Stimulated activated CD8-positive, alpha-beta memory T cell treated with anti-CD3 and anti-CD28 coated beads, Interleukin-12 subunit alpha, Interleukin-12 subunit beta, amount 100 ng/mL, for 4 hours (primary cell): Measurements from ENCODE around the gene CHRNA10.
"Not testable (repeated sequence)": the region's sequence is repeated elsewhere in the genome, so short reads cannot be mapped to it uniquely, and the experiment has no call there.

ENCODE experiments used
- DNase-seq: peaks from one replicate; pipeline ENCODE4 v3.0.0-alpha.2; 2020; ENCODE audit warnings: low read depth

CHRNA10 gene

GRCh38 chr11:3664032-3664630 lies 7.1 kb downstream of the CHRNA10 start:
- DNase-seq, result no peak

- DNase-seq, result no peak
Measured at GRCh38 chr11:3662856-3663255, 8.3 kb downstream of the CHRNA10 start.

- no peak for DNase-seq
Measured at GRCh38 chr11:3660960-3661359, 10.2 kb downstream of the CHRNA10 start.

- DNase-seq, result no peak
Measured at GRCh38 chr11:3659595-3660515, 11.3 kb downstream of the CHRNA10 start.

- DNase-seq, result no peak
Measured at GRCh38 chr11:3658252-3658651, 12.9 kb downstream of the CHRNA10 start.

GRCh38 chr11:3657331-3657730 lies 13.9 kb downstream of the CHRNA10 start:
- not testable (repeated sequence) for DNase-seq

- no peak for DNase-seq
Measured at GRCh38 chr11:3655547-3655946, 15.6 kb downstream of the CHRNA10 start.

GRCh38 chr11:3652514-3652913 lies 18.7 kb downstream of the CHRNA10 start:
- not testable (repeated sequence) for DNase-seq

GRCh38 chr11:3649374-3649773 lies 21.8 kb downstream of the CHRNA10 start:
- DNase-seq, result not testable (repeated sequence)

GRCh38 chr11:3648843-3649242 lies 22.3 kb downstream of the CHRNA10 start:
- not testable (repeated sequence) for DNase-seq

GRCh38 chr11:3645552-3645951 lies 25.6 kb downstream of the CHRNA10 start:
- no peak for DNase-seq

- no peak for DNase-seq
Measured at GRCh38 chr11:3644817-3645235, 26.4 kb downstream of the CHRNA10 start, which contains the start of gene ART1. TSS of gene ART1 (plus strand) at chr11:3645128. CDS start at chr11:3659214, 14,086 bp downstream.

- DNase-seq, result not testable (repeated sequence)
Measured at GRCh38 chr11:3643102-3643546, 28.1 kb downstream of the CHRNA10 start.

GRCh38 chr11:3642071-3642951 lies 28.9 kb downstream of the CHRNA10 start:
- peak; percentile 61 for DNase-seq

GRCh38 chr11:3641701-3642070 lies 29.5 kb downstream of the CHRNA10 start, which contains the start of gene ART5:
TSS of gene ART5 (minus strand) at chr11:3641992. CDS start at chr11:3641862, 130 bp downstream.
- no peak for DNase-seq

GRCh38 chr11:3641191-3641590 lies 30.0 kb downstream of the CHRNA10 start:
- no peak for DNase-seq

- no peak for DNase-seq
Measured at GRCh38 chr11:3639841-3640240, 31.3 kb downstream of the CHRNA10 start.

GRCh38 chr11:3638513-3638912 lies 32.7 kb downstream of the CHRNA10 start:
- no peak for DNase-seq

GRCh38 chr11:3637201-3637600 lies 34.0 kb downstream of the CHRNA10 start:
- DNase-seq, result no peak

GRCh38 chr11:3635641-3636375 lies 35.4 kb downstream of the CHRNA10 start:
- no peak for DNase-seq

- no peak for DNase-seq
Measured at GRCh38 chr11:3632070-3632660, 39.0 kb downstream of the CHRNA10 start.
